Lower lobe of right lung (tissue), 2 donors: ENCODE results near the gene TBC1D10B. TPM values are rescaled to one million over a fixed set of nuclear protein-coding genes. Genes with fewer than 3 reads are reported as not detected.
A peak's percentile ranks its signal among the peaks of the same experiment; 100 is the strongest.

ENCODE experiments used
- ATAC-seq, 2 donors: fragments of 200-7000 bp; cut with Tn5 transposase; one replicate each; pipeline ENCODE4 v1.9.1; 2020 to 2022; ENCODE audit warnings: mild to moderate bottlenecking in 2 of 2, moderate library complexity in 2 of 2
- DNase-seq: peaks from one replicate; pipeline ENCODE4 v3.0.0-alpha.2; 2020
- H3K27ac ChIP-seq: fragments of 200-600 bp; one replicate; pipeline ENCODE4 v1.8.0; 2022
- H3K27me3 ChIP-seq: fragments of 200-600 bp; one replicate; pipeline ENCODE4 v1.8.0; 2022; ENCODE audit warnings: low read depth
- H3K36me3 ChIP-seq: fragments of 200-600 bp; one replicate; pipeline ENCODE4 v1.8.0; 2022; ENCODE audit warnings: mild to moderate bottlenecking
- H3K4me1 ChIP-seq: fragments of 200-600 bp; one replicate; pipeline ENCODE4 v1.8.0; 2022
- H3K4me3 ChIP-seq: fragments of 200-600 bp; one replicate; pipeline ENCODE4 v1.8.0; 2022; ENCODE audit warnings: mild to moderate bottlenecking
- H3K9me3 ChIP-seq: fragments of 200-600 bp; one replicate; pipeline ENCODE4 v1.8.0; 2022
- CTCF ChIP-seq: fragments of 200-600 bp; IDR thresholded peaks from one replicate; pipeline ENCODE4 v1.8.0; 2022; ENCODE audit warnings: antibody characterized with exemption, mild to moderate bottlenecking
- intact Hi-C: fragments of 100-400 bp; cut with DNase I; formaldehyde crosslinking; loops from one replicate; pipeline ENCODE4 v1.11.0; 2022
- total RNA-seq: library from RNA; stranded (reverse); fragmentation: NEBNext Ultra II Directional; extraction: Animal tissue kit (Norgen Biotek cat#: 25700); gene quantifications from one replicate; pipeline ENCODE4 v1.2.1, GENCODE V29; 2021
- donor health status: DM: no; HTN: yes; CAD: no; lungs with severe emphysema.

Gene TBC1D10B
- total RNA-seq, 1 donor from 2014 or later = 36.9 TPM

DNA sequence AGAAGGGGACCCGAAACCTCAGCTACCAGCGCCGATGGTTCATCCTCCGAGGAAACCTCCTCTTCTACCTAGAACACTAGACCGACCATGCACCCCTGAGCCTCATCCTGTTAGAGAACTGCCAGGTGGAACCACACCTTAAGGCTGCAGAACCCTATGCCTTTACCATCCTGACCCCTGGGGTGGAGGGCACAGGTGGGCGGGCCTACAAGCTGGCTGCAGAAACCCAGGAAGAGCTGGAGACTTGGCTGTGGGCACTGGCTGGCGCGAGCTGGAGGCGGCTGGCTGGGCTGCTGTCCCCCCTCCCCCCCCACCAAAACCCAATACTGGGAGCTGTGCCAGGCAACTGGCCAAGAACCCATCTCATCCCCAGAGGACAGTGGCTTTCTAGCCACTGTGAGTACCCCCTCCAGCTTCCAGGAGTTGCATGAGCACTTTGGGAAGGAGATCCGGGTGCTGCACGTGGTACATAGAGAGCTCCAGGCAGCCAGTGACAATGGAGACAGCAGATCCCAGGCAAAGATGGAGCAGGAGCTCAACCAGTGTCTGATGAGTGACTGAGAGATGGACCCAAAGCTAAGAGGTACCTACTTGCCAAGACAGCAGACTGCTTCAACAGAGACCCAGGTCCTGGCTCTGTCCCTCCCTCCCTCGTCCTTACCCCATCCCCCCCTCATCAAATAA is 13.8 kb downstream of the TBC1D10B start:
- Histone ChIP-seq H3K36me3 (peaks cover 63% of the 10 kb centered on the region), H3K27ac (peak overlapping the region; percentile 96), H3K4me1 (peaks cover 42% of the 10 kb centered on the region), H3K9me3 (no peaks in the 10 kb centered on the region), H3K4me3 (peak overlapping the region; percentile 96), H3K27me3 (no peaks in the 10 kb centered on the region)
- no peak for TF ChIP-seq CTCF
- ATAC-seq (no peak), DNase-seq (peak; percentile 45)
- intact Hi-C loops = no loop called here

DNA sequence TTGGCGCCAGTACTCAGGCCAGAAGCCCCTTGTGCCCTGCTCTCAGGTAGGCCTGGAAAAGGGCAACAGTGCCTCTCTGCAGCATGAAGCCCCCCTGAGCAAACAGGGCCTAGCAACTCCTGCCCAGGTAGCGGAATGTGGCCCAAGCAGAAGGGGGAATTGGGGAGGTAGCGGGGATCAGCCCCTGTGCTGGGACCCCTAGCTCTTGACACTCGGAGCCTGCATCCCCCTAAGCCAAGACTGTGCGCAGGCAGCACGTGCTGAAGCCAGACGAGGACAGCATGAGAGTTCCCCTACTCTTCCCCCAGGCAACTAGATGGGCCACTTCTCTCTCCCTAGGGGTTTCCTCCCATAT is 14.4 kb downstream of the TBC1D10B start:
- ATAC-seq = no peak
- H3K4me1 ChIP-seq = peaks cover 44% of the 10 kb centered on the region

GRCh38 chr16:30355144-30355953 is 14.9 kb downstream of the TBC1D10B start, which contains the start of gene CD2BP2:
Gene CD2BP2 (minus strand): TSS chr16:30355308. CDS start chr16:30354681, 627 bp downstream.
- Histone ChIP-seq H3K4me3 (peak within 1 kb of the TSS; percentile 96), H3K4me1 (peaks cover 44% of the 10 kb centered on the region), H3K36me3 (peaks cover 67% of the 10 kb centered on the region), H3K9me3 (no peaks in the 10 kb centered on the region), H3K27me3 (no peaks in the 10 kb centered on the region), H3K27ac (peak within 1 kb of the TSS; percentile 96)
- intact Hi-C loops = no loop called here
- TF ChIP-seq CTCF = no peak
- ATAC-seq (peak; percentile 94 to 95), DNase-seq (peak; percentile 97)

More for the DNA sequence above, 14.4 kb downstream of the TBC1D10B start:
- H3K36me3 ChIP-seq = peaks cover 66% of the 10 kb centered on the region
- H3K9me3 ChIP-seq = no peaks in the 10 kb centered on the region
- no peaks in the 10 kb centered on the region for H3K27me3 ChIP-seq
- no peak for TF ChIP-seq CTCF
- intact Hi-C loops = no loop called here
- no peak for DNase-seq
- H3K4me3 ChIP-seq = peak overlapping the region; percentile 96
- peak overlapping the region; percentile 96 for H3K27ac ChIP-seq

GRCh38 chr16:30354423-30355143 is 15.7 kb downstream of the TBC1D10B start:
- Histone ChIP-seq H3K9me3 (no peaks in the 10 kb centered on the region), H3K27me3 (no peaks in the 10 kb centered on the region), H3K36me3 (peaks cover 67% of the 10 kb centered on the region), H3K4me3 (peak overlapping the region; percentile 96), H3K4me1 (peaks cover 44% of the 10 kb centered on the region), H3K27ac (peak overlapping the region; percentile 96)
- peak; percentile 63 for DNase-seq
- peak; percentile 45 to 52 for ATAC-seq
- intact Hi-C loops = no loop called here
- no peak for TF ChIP-seq CTCF

- H3K27ac ChIP-seq = no peak overlapping the region
- intact Hi-C loops = no loop called here
- H3K9me3 ChIP-seq = no peaks in the 10 kb centered on the region
- peaks cover 44% of the 10 kb centered on the region for H3K4me1 ChIP-seq
- H3K36me3 ChIP-seq = peaks cover 57% of the 10 kb centered on the region
- ATAC-seq (no peak), DNase-seq (peak; percentile 45)
- TF ChIP-seq CTCF = no peak
- H3K4me3 ChIP-seq = peak overlapping the region; percentile 96
- no peaks in the 10 kb centered on the region for H3K27me3 ChIP-seq
These were observed 16.7 kb downstream of the TBC1D10B start for GRCh38 chr16:30353438-30354129.
